Esophagus muscularis mucosa (tissue), 3 donors: ENCODE measurements around the gene ERC2.
A peak's percentile ranks its signal among the peaks of the same experiment; 100 is the strongest.

Source experiments
- CTCF ChIP-seq, 3 experiments: fragments of 200-600 bp in 2 of 3; fragments of 450-650 bp in 1 of 3; sonication (generic) in 2 of 3; IDR thresholded peaks; one replicate each; pipeline ENCODE4 v1.5.1; 2017 to 2019; ENCODE audit warnings: antibody characterized with exemption in 3 of 3, mild to moderate bottlenecking in 2 of 3, moderate library complexity in 1 of 3
- POLR2A ChIP-seq: fragments of 450-650 bp; IDR thresholded peaks from one replicate; pipeline ENCODE4 v1.6.1; 2017; ENCODE audit warnings: antibody characterized with exemption, moderate library complexity, mild to moderate bottlenecking, low read depth

GRCh38 chr3:55885721-55886120, 582.5 kb downstream of the ERC2 start:
- TF ChIP-seq CTCF (IDR thresholded peaks at IDR 0.05), result peak in 1 of 3 experiments; percentile 20
- no peak for TF ChIP-seq POLR2A
